ENCODE results near the gene FGR.

DNA sequence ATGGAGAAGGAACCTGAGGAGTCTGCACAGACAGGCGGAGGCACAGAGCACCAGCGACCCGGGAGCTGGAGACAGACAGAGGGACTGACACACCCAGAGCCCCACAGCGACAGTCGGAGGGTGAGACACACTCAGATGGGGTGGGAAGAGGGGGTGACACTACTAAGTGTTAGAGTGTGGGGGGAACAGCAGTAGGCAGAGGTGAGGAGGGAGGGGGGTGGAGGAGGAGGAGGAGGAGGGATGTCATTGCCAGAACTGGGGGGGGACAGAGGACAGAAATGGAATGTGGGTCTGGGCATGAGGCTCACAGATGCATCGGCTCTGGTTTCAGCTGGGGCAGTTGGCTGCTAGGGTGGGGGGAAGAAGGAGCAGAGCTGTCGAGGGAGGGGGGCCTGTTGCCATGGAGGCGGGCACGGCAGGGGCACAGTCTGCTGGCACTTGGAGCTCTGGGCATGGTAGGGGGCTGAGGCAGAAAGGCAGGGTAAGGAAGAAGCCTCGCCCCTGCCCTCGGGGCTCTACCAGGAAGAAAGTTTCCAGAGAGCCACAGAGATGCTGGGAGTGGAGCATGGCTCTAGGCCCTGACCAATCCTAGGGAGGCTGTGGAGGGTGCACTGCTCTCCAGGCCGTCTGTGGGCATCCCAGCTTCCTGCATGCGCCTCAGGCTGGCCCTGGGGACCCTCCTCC is 68.4 kb downstream of the FGR start:
- TF ChIP-seq, protein P1, sequence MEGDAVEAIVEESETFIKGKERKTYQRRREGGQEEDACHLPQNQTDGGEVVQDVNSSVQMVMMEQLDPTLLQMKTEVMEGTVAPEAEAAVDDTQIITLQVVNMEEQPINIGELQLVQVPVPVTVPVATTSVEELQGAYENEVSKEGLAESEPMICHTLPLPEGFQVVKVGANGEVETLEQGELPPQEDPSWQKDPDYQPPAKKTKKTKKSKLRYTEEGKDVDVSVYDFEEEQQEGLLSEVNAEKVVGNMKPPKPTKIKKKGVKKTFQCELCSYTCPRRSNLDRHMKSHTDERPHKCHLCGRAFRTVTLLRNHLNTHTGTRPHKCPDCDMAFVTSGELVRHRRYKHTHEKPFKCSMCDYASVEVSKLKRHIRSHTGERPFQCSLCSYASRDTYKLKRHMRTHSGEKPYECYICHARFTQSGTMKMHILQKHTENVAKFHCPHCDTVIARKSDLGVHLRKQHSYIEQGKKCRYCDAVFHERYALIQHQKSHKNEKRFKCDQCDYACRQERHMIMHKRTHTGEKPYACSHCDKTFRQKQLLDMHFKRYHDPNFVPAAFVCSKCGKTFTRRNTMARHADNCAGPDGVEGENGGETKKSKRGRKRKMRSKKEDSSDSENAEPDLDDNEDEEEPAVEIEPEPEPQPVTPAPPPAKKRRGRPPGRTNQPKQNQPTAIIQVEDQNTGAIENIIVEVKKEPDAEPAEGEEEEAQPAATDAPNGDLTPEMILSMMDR (IDR thresholded peaks at IDR 0.05): no peak
- TF ChIP-seq POLR2A (IDR thresholded peaks at IDR 0.05): no peak

Data from adrenal gland (tissue), 5 donors.